Peyer's patch (tissue), 4 donors: ENCODE results near the gene WWTR1.

Experiments
- POLR2A ChIP-seq, 2 donors: fragments of 450-650 bp; IDR thresholded peaks; one replicate each; pipeline ENCODE4 v1.5.1; 2017; ENCODE audit warnings: antibody characterized with exemption in 2 of 2, mild to moderate bottlenecking in 2 of 2, moderate library complexity in 2 of 2
- TF ChIP-seq, protein P1 (sequence below), 6 experiments: fragments of 450-650 bp in 4 of 6; fragments of 200-600 bp in 2 of 6; sonication (generic) in 1 of 6; IDR thresholded peaks; one replicate each; pipeline ENCODE4 v1.5.1; 2017 to 2019; ENCODE audit warnings: antibody characterized with exemption in 6 of 6, mild to moderate bottlenecking in 3 of 6, moderate library complexity in 1 of 6

DNA sequence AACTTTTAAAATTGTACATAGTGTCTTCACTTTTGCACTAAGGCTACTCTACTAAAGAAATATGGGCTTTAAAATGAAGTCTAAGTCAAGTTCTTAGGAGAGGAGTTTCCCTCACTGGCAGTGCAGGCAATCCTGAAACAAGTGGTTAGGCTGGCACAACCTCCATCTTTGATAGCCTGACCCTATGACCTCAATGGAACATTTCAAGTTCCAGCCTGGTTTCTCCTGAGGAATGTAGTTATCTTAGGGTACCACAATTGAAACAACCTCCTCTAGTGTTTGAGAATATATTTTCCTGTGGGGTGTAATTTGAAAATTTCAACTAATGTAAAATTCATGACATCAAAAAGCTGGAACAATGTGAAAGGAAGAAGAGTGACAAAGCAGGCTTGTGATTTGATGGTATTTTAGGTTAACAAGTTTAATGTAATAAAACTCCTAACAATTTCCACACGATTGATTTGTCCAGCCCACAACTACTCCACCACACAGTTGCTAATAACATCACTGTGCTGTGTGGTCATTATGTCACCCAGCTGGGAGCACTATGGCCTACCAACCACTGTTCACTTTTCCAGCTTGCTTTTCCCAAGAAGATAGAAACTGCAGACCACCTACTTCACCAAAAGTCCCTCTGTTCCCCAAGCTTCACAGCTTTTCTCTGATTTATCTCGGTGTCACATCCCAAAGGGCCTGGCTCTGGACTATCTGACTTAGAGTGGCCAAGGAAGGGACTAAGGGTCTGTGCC, 1.8 kb downstream of the WWTR1 start:
- no peak for TF ChIP-seq POLR2A (IDR thresholded peaks at IDR 0.05)
- TF ChIP-seq, protein P1, sequence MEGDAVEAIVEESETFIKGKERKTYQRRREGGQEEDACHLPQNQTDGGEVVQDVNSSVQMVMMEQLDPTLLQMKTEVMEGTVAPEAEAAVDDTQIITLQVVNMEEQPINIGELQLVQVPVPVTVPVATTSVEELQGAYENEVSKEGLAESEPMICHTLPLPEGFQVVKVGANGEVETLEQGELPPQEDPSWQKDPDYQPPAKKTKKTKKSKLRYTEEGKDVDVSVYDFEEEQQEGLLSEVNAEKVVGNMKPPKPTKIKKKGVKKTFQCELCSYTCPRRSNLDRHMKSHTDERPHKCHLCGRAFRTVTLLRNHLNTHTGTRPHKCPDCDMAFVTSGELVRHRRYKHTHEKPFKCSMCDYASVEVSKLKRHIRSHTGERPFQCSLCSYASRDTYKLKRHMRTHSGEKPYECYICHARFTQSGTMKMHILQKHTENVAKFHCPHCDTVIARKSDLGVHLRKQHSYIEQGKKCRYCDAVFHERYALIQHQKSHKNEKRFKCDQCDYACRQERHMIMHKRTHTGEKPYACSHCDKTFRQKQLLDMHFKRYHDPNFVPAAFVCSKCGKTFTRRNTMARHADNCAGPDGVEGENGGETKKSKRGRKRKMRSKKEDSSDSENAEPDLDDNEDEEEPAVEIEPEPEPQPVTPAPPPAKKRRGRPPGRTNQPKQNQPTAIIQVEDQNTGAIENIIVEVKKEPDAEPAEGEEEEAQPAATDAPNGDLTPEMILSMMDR (IDR thresholded peaks at IDR 0.05): no peak
